Left lung (tissue), 10 donors: ENCODE data around the gene FBXW5. TPM values are rescaled to one million over a fixed set of nuclear protein-coding genes. Genes with fewer than 3 reads are reported as not detected.

Experiments
- ATAC-seq: fragments of 200-7000 bp; cut with Tn5 transposase; one replicate; pipeline ENCODE4 v1.9.1; 2020; ENCODE audit warnings: moderate library complexity
- DNase-seq, 4 donors: peaks; one replicate each; pipeline ENCODE4 v3.0.0-alpha.2; 2013 to 2020
- H3K27ac ChIP-seq, 2 donors: fragments of 200-600 bp; sonication (generic) in 1 of 2; one replicate each; pipeline versions ENCODE4 v1.5.0 to v1.8.0; 2020 to 2021
- H3K27me3 ChIP-seq, 2 donors: fragments of 200-600 bp; sonication (generic) in 1 of 2; one replicate each; pipeline versions ENCODE4 v1.5.0 to v1.8.0; 2020 to 2021
- H3K36me3 ChIP-seq, 2 donors: fragments of 200-600 bp; sonication (generic) in 1 of 2; one replicate each; pipeline versions ENCODE4 v1.5.0 to v1.8.0; 2020 to 2021
- H3K4me1 ChIP-seq, 2 donors: fragments of 200-600 bp; one replicate each; pipeline ENCODE4 v1.8.0; 2021
- H3K4me3 ChIP-seq, 2 donors: fragments of 200-600 bp; sonication (generic) in 1 of 2; one replicate each; pipeline versions ENCODE4 v1.5.0 to v1.8.0; 2020 to 2021; ENCODE audit warnings: mild to moderate bottlenecking in 1 of 2
- H3K9me3 ChIP-seq, 2 donors: fragments of 200-600 bp; sonication (generic) in 1 of 2; one replicate each; pipeline versions ENCODE4 v1.5.0 to v1.8.0; 2020 to 2021
- CTCF ChIP-seq, 2 donors: fragments of 200-600 bp; sonication (generic) in 1 of 2; IDR thresholded peaks; one replicate each; pipeline versions ENCODE4 v1.5.0 to v1.8.0; 2021; ENCODE audit warnings: antibody characterized with exemption in 2 of 2
- intact Hi-C, 2 donors: fragments of 100-400 bp; cut with DNase I; formaldehyde crosslinking; loops; one replicate each; pipeline versions ENCODE4 v1.11.2 to v1.14.2; 2022
- polyA plus RNA-seq, 6 donors: library from polyadenylated mRNA; unstranded; fragments of 120-200 nt; gene quantifications; one replicate each; pipeline ENCODE4 v1.2.1, GENCODE V29; 2013; ENCODE audit not compliant: insufficient read length in 6 of 6
- total RNA-seq, 2 donors: library from RNA; stranded (reverse); fragmentation: NEBNext Ultra II Directional; extraction: Animal tissue kit (Norgen Biotek cat#: 25700); gene quantifications; one replicate each; pipeline ENCODE4 v1.2.1, GENCODE V29; 2021
- donor health status: DM: no; HTN: yes; CAD: no.
- donor health status: DM: no; HTN: no; CAD: no.

FBXW5 gene
- total and polyA plus RNA-seq, 8 donors, result 33.0 to 111 (median 47.7) TPM

DNA sequence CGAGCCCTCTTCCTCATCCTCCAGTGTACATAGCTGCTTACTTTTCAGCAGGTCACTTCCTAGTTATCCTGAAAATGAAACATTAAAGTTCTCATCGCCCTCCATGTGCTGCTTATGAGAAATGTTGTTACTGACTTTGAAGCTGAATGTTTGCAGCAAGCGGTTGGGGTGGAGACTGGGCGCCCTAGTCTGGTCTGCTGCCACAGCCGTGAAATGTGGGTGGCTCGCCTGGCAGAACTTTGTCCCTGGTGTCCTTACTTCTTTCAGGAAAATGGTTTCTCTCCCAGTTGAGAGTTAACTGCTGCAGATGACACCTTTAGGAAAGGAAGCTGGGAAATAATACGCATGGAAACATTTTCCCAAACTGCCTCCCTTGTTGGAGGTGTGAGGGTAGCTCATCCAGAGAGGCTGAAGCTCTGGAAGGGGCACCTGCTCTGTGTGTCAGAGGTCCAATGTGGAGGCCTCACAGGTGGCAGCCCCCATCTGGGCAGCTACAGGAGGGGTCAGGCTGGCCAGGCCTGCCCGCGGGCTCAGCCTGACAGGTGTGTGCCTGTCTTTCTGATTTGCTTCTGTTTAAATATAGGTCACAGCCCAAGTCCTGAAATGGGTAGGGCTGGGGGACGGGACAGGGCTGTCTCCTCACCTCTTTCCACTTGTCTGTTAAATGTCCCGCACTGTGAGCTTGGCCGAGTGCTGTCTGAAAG, 34.2 kb downstream of the FBXW5 start:
- no peak for ATAC-seq
- no peak for DNase-seq
- H3K4me3 ChIP-seq, result no peak overlapping the region
- peaks cover 0 to 9% of the 10 kb centered on the region in 2 donors for H3K4me1 ChIP-seq
- no peak for TF ChIP-seq CTCF (IDR thresholded peaks at IDR 0.05)
- intact Hi-C loops, result no loop called here
- no peaks in the 10 kb centered on the region for H3K27me3 ChIP-seq
- H3K27ac ChIP-seq, result no peak overlapping the region
- no peaks in the 10 kb centered on the region for H3K9me3 ChIP-seq
- peaks cover 0 to 76% of the 10 kb centered on the region in 2 donors for H3K36me3 ChIP-seq

DNA sequence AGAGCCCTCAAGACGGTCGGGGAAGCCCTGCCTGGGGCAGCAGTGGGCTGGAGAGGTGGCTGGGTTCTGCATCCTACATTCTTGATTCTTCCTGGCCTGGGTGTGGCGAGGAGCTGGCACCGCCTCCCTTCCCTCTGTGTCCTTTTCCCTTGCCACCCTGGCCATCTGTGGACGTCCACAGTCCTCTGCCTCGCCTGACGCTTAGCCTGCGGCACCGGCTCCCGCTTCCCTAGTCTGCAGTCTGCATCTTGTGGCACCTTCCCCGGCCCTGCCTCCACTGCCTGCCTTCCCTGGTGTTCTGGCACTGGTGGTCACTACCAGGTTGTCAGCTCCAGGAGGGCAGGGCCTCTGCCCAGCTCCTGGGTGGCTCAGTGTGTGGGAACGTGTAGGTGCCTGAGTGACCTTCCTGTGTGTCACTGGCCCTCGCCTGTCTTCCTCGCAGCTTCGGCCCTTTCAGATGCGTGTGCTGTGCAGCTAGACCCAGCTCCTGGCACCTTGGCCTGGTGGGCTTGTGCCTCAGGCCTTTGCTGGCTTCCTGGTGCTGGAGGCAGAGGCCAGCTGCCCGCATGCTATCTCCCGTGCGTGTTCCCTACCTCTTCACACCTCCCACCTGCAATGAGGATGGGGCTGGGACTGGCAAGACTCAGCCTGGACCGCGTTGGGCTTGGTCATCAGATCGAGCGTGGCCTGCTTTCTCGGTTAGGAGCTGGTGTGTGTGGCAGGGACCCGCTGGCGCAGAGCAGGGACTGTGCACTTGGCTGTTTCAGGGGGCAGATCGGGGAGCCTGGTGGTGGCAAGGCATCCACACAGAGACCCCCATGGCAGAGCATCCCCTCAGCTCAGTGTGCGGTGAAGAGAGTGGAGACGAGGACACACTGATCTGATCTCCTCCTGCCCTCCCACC, 37.3 kb downstream of the FBXW5 start:
- Histone ChIP-seq H3K27ac (no peak overlapping the region), H3K4me1 (peaks cover 10 to 16% of the 10 kb centered on the region in 2 donors), H3K4me3 (no peak overlapping the region), H3K9me3 (no peaks in the 10 kb centered on the region), H3K27me3 (no peaks in the 10 kb centered on the region), H3K36me3 (peaks cover 0 to 66% of the 10 kb centered on the region in 2 donors)
- ATAC-seq, result no peak
- no peak for DNase-seq
- no peak for TF ChIP-seq CTCF (IDR thresholded peaks at IDR 0.05)
- intact Hi-C loops, result no loop called here

GRCh38 chr9:136906266-136906665, 38.3 kb downstream of the FBXW5 start:
- DNase-seq (no peak), ATAC-seq (no peak)
- H3K4me3 ChIP-seq, result no peak overlapping the region
- H3K27ac ChIP-seq, result no peak overlapping the region
- no peaks in the 10 kb centered on the region for H3K27me3 ChIP-seq
- intact Hi-C loops, result no loop called here
- peaks cover 0 to 62% of the 10 kb centered on the region in 2 donors for H3K36me3 ChIP-seq
- H3K4me1 ChIP-seq, result peaks cover 20 to 24% of the 10 kb centered on the region in 2 donors
- no peaks in the 10 kb centered on the region for H3K9me3 ChIP-seq
- no peak for TF ChIP-seq CTCF (IDR thresholded peaks at IDR 0.05)

- Histone ChIP-seq H3K4me1 (peaks cover 30 to 41% of the 10 kb centered on the region in 2 donors), H3K27me3 (no peaks in the 10 kb centered on the region), H3K9me3 (no peaks in the 10 kb centered on the region), H3K4me3 (no peak overlapping the region), H3K27ac (peak overlapping the region; percentile 84 to 89), H3K36me3 (peaks cover 0 to 60% of the 10 kb centered on the region in 2 donors)
- peak; percentile 32 for ATAC-seq
- TF ChIP-seq CTCF (IDR thresholded peaks at IDR 0.05), result no peak
- intact Hi-C loops, result no loop called here
- DNase-seq, result peak in 2 of 4 donors; percentile 44 to 54
Observed at GRCh38 chr9:136903041-136903554, 41.4 kb downstream of the FBXW5 start.
